Measurements from ENCODE around the gene EGFR. TPM values are rescaled to one million over a fixed set of nuclear protein-coding genes. Genes with fewer than 3 reads are reported as not detected.

The EGFR gene
- total and polyA plus RNA-seq, 2 donors (not counting 3 experiments of a cell fraction or from before 2014, with no cell fraction given), result 1.5 to 4.1 TPM

GRCh38 chr7:55086413-55087201 lies 67.8 kb downstream of the EGFR start:
- dilution Hi-C loops (cut with MboI; ENCODE audit: extremely low pct_ligation_motif_present, low sequenced_read_pairs), result no loop called here
- H2AFZ ChIP-seq (ENCODE audit: low read depth, low read length), result no peak overlapping the region
- H3K4me1 ChIP-seq (ENCODE audit: control insufficient read depth, extremely low read depth, insufficient read depth, low read length), result peaks cover 16% of the 10 kb centered on the region
- intact Hi-C loops (cut with micrococcal nuclease), result loop anchor here (1.0 to 5.0 kb wide), 5 partner anchors 12 to 168 kb away; no protein-coding TSS in a partner anchor
- ChIA-PET CTCF (interaction anchor here (0.8 to 3.2 kb wide), 19 partner anchors 9 to 313 kb away, joined by 3 to 31 read pairs (median 4); partner anchors contain the start of gene EGFR), POLR2A (interaction anchor here (1.0 kb wide), 1 partner anchor 21 kb away, joined by 4 read pairs; no protein-coding TSS in a partner anchor)
- H3K36me3 ChIP-seq (ENCODE audit: control insufficient read depth in 2 of 2, extremely low read depth in 1 of 2, insufficient read depth in 2 of 2, low read length in 2 of 2), result no peaks in the 10 kb centered on the region
- peaks cover 44 to 58% of the 10 kb centered on the region in 2 experiments for H3K27me3 ChIP-seq (ENCODE audit: control insufficient read depth in 2 of 2, insufficient read depth in 2 of 2, low read length in 2 of 2)
- H3K27ac ChIP-seq (ENCODE audit: insufficient read depth, low read depth, low read length), result no peak overlapping the region
- H3K9me1 ChIP-seq (replicated peaks; ENCODE audit: control insufficient read depth, extremely low read depth, insufficient read depth, low read length), result no peaks in the 10 kb centered on the region
- H3K4me3 ChIP-seq (replicated peaks in 1 of 3; ENCODE audit: insufficient read depth in 1 of 3, low read depth in 1 of 3, low read length in 3 of 3), result no peak overlapping the region
- TF ChIP-seq POLR2AphosphoS5 (IDR thresholded peaks at IDR 0.05; ENCODE audit: insufficient read depth, low read depth, low read length) (peak; percentile 79), FOS (IDR thresholded peaks at IDR 0.05; ENCODE audit: borderline replicate concordance, insufficient read depth, low read length) (peak; percentile 44), CTCF (IDR thresholded peaks at IDR 0.05; ENCODE audit: extremely low read depth in 1 of 2, insufficient read depth in 1 of 2, low read depth in 1 of 2, low read length in 2 of 2) (no peak), EZH2 (IDR thresholded peaks at IDR 0.05; ENCODE audit: borderline replicate concordance, low read depth, low read length, severe bottlenecking) (no peak), GATA2 (IDR thresholded peaks at IDR 0.05; ENCODE audit: insufficient read depth, insufficient read length, low read depth, low read length) (peak; percentile 94), MYC (IDR thresholded peaks at IDR 0.05; ENCODE audit: low read depth, low read length) (no peak), POLR2A (IDR thresholded peaks at IDR 0.05; ENCODE audit: low read depth, low read length) (no peak), JUN (IDR thresholded peaks at IDR 0.05; ENCODE audit: borderline replicate concordance, insufficient read depth, insufficient read length, low read depth) (no peak)
- TF ChIP-seq, protein P1, sequence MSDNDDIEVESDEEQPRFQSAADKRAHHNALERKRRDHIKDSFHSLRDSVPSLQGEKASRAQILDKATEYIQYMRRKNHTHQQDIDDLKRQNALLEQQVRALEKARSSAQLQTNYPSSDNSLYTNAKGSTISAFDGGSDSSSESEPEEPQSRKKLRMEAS (IDR thresholded peaks at IDR 0.05; ENCODE audit: insufficient read depth, insufficient read length), result no peak
- no peak overlapping the region for H3K9ac ChIP-seq (replicated peaks; ENCODE audit: extremely low read depth, insufficient read depth, low read length)
- H3K9me3 ChIP-seq (replicated peaks; ENCODE audit: control insufficient read depth, insufficient read depth, low read length), result no peaks in the 10 kb centered on the region
- no peaks in the 10 kb centered on the region for H4K20me1 ChIP-seq (replicated peaks; ENCODE audit: control insufficient read depth, extremely low read depth, insufficient read depth, low read length)
- H3K4me2 ChIP-seq (ENCODE audit: insufficient read depth, low read length), result peak overlapping the region; percentile 52
- peak; percentile 79 for FAIRE-seq
- DNase-seq (ENCODE audit: low read depth, low spot score), result peak; percentile 64
- BruUV-seq (replicated peaks), result no TSS peak
- H3K79me2 ChIP-seq (ENCODE audit: control insufficient read depth, insufficient read depth, low read length), result no peaks in the 10 kb centered on the region

Measured in endothelial cell of umbilical vein (primary cell).